Retina (tissue), 1 donor: ENCODE data around the gene ANK3.
A peak's percentile ranks its signal among the peaks of the same experiment; 100 is the strongest.

ENCODE experiments used
- DNase-seq: peaks from one replicate; pipeline ENCODE4 v3.0.0-alpha.2; 2016

ANK3 gene

DNA sequence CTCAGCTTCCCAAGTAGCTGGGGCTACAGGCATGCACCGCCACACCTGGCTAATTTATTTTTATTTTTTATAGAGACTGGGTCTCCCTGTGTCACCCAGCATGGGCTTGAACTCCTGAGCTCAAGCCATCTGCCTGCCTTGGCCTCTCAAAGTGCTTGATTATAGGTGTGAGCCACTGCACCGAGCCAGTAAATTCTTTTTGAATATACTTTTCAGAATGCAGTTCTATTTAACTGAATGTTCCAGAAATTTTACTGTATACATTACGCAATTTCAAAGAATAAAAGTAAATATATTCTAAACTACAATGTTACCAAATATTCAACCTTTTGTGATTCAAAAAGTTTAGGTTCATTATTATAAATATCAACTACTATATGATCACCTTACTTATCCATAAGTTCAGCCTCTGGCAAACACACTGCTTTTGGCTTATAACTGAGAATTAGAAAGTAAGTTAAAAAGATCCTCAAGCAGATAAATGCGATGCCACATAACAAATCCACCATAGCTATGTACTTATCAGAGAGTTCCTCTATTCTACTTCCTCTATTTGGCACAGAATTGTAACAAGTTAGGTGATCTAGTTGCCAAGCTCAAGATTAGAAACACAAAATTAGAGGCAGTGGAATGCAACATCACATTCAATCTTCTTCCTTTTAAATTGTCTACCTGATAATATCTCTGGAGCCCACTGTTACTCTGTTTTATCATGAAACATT, 118.2 kb downstream of the ANK3 start:
- no peak for DNase-seq

DNA sequence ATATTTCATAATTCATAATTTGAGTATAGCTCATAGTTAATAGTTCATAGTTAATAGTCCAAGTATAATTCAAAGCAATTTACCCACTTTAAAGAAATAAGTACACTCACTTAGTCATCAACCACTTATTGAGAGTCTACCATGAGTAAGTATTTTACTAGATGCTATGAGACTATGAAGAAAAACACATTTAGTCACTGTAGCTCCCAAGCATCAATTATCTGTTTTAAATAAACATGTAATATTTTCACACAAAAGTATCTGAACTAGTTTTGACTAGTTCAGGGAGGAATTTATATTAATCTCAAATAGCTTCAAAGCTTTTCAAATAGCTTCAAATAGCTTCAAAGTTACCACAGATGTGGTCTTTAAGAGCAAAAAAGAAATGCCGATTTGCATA, 119.2 kb downstream of the ANK3 start:
- DNase-seq: no peak

DNA sequence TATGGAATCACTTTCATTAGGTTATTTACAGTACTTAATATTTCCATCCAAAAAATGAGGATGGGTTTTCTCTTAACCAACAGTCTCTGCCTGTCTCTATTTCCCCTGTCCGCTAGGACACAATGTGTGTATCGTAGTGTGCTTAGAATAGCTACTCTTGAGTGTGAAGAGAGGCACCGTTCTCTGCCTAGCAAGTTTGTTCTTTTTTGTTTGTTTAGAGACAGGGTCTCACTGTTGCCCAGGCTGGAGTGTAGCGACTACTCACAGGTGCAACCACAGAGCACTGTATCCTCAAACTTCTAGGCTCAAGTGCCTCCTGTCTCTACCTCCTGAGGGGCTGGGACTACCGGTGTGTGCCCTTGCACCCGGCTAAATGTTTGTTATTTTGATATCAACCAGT, 121.9 kb downstream of the ANK3 start:
- no peak for DNase-seq

DNA sequence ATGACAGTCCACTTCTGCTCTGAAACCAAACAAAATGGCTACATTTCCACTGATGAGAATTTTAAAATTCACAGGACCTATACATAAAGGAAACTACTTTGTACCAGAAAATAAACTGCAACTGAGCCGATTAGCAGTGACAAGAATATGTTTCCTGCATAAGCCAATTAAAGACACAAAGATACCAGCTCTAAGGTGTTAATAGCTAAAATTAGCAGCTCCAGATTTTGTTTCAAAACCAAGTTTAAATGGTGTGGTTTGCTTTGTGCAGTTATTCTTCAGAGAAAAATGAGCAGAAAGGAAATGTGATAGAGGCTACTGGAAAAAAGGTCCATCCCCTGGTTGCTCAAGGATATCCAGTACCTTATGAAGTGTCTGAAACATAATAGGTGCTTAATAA, 123.2 kb downstream of the ANK3 start:
- DNase-seq: no peak

DNA sequence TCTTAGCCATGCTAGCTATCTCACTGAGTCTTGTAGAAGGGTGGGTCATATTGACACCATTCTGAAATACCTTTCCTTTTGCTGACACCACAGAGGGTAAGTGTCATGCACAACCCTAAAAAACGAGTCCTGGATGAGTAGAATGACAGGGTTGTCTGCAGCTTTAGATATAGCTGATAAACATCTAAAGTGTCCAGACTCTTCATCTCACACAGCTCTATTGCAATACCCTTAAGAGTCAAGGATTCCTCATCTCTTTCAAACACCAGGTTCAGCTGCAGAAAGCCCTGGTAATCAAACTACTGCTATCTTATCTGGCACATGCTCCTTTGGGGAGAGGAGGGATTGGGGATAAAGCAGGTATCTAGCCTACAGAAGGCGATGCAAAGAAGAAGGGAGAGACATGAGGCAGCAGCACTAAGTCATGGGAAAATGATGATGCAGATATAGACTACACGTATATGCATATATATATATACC, 127.0 kb downstream of the ANK3 start:
- no peak for DNase-seq

DNA sequence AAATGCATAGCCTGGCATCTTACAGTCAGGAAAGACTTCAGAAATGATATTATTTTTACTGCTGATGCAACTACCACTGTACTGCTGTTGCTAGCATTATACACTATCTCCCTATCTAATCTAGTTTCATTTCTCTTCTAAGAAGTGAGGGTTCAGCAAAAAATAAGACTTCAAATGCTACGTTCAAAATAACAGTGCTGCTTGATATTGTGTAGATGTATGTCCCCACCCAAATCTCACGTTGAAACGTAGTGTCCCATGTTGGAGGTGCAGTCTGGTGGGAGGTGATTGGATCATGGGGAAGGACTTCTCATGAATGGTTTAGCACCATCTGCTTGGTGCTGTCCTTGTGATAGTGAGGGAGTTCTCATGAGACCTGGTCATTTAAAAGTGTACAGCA, 129.4 kb downstream of the ANK3 start:
- DNase-seq: no peak

DNA sequence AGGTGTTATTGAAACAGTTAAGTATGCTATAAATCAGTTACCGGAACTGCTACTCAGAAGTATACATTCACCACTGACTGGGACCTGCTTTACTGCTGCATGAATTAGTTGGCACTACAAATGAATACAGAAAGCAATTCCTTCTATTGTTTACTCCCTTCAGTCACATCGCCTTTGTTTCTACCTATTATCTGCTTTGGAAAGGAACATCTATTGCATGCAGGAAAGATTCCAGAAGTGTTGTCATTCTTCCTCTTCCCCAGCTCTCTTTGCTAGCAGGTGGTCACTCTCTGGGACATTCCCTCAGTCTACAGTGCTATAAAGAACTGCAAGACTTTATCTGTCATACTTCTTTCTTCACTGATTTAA, 131.3 kb downstream of the ANK3 start:
- no peak for DNase-seq

DNA sequence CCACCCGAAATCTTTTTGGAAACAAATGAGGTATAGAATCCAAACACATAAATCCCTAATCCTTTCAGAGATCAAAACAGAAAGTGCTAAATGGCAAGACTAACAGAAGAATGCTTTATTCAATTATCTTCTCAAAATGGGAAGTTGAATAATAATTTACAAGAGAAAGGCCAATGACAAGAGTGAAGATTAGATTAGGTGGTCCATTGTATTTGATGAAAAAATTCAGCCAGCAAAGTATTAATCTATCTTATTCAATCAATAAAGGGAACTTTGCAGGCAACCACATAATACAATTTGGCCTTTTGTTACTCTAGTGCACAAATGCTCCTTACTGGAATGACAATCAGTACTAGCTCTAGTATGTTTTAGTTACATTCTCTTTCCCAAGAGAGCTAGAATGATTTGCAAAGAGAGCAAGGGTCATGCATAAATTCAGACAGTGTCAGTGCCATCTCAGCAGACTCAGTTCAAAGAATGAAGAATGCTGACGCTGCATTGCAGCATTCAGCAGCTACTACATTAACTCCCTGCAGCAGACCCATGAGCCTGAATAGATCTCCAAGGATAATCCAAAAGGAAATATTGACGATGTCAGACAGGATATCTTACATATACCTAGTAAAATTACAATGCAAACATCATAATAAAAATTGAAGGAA, 131.8 kb downstream of the ANK3 start:
- no peak for DNase-seq

DNA sequence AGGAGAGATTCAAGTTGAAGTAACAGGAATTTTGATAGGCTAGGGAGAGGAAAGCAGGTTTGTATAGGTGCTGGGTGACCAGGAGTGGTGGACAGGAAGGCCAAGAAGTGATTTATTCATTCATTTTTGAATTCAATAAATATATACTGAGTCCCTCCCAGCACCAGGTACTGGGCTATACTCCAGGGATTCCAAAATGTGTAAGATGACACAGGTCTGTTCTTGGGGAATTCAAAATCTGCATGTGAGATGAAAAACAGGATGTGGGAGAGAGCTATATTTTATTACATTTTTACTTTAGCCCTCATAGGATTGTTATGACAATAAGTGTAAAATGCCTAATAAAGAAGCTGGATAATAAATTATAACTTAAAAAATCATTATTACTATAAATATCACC, 134.9 kb downstream of the ANK3 start:
- no peak for DNase-seq

DNA sequence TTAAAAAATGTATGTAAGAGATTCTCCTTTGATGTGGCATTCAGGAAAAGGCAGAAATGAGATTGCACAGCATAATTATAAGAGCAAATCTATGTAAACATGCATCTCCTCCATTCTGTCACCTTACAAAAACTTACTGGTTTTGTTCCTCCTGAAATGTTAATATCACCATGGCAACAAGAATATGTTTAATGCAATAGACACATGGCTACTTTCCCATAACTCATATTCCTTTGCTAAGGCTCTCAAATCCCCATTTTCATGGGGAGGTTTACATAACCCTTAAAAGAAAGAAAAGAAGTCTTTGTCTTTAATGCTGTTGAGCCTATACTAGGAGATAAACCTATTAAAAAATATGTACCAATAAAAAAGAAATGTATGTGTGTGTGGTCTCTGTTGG, 136.2 kb downstream of the ANK3 start:
- DNase-seq: no peak

DNA sequence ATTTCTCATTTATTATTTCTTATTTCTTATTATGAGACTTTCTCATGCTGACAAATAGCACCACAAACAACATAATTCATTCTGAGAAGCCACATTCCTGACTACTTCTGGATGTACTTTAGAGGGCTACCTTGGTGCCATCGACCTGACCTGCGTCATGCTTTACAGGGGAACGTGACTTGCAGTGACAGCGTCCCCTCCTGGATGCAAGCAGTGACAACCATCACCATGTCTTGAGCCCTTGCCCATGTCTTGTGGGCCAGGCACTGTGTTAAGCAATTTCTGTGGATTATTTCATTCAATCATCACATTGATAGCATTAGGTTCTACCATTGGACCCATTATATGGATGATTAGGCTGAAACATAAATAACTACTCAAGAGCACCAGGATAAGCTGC, 137.0 kb downstream of the ANK3 start:
- no peak for DNase-seq

DNA sequence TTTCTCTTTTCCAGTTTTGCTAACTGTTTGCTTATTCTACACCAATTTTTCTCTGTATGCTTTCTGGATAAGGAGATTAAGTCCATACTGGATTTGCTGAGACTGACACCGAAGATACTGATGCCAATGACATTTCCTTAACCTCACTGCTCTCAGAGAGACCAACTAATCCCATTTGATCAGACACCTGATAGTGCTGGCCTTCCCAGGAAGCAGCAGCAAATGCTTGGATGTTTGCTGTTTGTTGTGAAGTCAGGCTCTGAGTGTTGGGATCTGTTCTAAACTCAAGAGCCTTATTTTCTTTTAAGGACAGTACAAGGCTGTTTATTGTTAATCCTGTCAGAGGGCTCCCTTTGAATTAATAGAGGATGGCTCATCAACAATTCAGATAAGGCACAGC, 143.3 kb downstream of the ANK3 start:
- no peak for DNase-seq

DNA sequence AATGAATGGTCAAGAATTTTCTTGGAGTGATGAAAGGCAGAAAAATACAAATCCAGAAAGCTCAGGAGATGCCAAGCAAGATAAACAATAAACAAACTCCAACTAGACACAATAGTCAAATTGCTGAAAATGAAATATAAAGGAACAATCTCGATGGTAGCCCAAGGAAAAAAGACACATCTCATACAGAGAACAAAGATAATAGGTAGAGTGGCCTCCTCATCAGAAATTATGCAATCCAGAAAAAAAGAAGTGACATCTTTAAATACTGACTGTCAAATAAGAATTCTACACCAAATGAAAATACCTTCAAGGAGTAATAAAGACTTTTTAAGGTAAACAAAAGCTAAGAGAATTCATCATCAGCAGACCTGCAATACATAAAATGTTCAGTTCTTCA, 150.4 kb downstream of the ANK3 start:
- DNase-seq: no peak

DNA sequence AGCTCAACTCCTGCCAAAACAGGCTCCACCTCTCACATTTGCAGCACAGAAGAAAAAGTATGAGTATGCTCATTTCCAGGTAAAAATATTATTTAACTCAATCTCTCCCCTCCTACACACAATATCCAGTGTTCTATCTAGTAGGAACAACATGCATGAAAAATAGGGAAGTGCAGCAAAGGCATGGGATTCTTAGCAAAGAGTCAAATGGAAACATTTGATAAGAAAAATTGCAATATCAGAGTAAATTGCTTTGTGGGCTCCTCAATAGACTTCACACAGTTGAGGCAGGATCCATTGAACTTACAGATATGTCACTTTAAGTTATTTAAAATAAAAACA, 150.9 kb downstream of the ANK3 start:
- no peak for DNase-seq

DNA sequence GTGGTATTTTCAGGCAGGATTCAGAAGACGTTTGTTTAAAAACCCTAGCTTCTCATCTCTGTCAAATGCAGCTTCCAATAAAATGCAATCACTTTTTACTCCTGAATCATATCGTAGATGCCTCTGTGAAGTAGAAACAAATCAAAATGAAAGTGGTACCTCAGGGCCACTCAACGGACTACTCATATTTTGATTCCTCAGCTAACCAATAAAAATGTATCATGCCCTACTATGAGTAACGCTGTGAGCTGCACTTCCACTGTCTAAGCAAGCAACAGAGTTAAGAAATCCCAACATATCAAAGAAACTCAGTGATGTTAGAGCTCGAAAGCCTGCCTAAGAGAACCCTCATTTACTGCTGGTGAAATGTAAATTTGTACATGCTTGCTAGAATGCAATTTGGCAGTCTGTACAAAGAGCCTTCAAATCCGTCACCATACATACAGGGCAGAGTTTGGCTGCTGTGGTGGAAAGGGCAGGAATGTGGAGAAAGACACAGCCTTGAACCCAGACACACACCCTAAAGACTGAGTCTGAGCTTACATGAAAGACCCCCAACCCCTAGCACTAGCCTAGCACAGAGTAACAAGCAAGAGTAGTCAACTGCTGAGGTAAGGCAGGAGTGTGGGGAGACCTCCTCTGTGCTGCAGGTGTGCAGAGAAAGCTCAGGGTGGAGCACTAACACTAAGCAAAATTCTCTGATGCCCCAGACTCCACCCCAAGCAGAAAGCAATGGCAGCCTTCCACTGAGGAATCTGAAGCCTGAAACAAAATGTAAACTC, 151.5 kb downstream of the ANK3 start:
- DNase-seq: no peak

DNA sequence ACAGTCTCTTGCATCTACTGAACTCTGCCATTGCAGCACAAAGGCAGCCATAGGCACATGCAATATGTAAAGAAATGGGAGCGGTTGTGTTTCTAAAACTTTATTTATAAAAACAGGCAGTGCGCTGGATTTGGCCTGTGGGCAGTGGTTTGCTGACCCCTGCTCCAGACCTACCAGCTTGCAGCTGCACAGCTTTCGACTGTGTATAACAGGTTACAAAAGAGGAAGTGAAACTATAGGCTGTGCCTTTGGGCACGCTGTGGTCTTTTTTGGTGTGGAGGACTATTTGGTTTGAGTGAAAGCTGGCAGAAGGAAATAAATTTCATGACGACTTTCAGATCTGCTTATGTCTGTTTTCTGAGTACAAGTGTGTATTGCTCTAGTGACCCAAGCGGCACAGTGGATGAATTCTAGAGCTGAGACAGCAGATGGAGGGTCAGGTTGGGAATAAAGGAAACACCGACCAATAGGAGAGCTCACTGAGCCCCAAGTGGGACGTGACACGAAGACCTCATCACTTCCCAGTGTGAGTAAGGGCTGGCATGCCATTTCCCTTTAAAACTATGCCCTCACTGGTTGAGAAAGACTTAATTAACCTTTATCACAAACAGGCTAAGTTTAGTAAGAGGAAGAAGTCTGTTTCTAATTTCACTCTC, 152.7 kb downstream of the ANK3 start:
- DNase-seq: no peak

DNA sequence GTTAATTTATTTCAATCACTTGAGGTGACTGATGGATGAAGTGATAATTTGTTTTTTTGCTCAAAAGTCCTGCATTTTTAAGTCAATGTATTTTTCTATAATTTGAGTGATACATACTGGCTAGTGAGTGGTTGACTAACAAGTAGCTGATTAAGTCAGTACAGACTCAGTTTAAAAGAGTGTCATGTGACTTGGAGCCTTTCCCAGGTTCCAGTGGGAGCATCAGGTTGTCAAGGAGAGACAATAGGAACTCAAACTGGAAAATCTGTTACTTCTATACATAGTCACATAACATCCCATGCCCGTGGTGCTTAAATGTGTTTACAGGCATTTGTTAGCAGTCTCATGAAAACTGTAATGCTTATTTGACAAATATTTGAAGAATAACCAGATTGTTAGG, 154.7 kb downstream of the ANK3 start:
- DNase-seq: no peak

DNA sequence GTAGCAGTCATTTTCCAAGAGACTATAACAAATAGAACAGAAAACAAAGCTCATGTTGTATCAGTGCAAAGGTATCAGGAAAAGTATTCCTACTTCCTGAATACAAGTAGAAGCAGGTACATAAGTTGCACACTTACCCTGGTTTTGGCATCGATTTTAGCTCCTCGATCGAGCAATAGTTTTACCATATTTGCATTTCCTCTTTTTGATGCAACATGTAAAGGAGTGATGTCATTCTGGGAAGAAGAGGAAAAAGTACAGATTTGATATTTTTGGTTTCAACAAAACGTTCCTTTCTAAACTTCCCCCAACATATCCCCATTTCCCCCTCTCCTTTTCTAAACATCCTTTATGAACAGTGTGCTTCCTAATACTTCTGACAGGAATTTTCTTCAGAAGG, 155.1 kb downstream of the ANK3 start:
- no peak for DNase-seq

DNA sequence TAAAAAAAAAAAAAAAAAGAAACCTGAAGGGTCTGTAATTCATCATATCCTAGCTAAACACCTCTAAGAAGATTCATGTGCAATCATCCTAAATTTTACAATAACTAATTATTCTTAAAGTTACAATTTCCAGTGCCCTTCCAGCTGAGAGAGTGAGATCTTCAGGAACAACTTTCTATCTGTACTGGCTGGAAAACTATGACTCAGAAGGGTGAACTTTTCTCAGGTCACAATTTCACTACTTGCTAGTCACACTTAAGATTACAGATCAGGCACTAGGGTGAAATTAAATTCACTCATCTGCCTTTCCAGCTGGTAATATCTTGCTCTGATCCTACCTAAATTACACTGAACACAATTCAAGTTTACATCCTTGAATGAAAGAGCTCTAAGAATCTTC, 158.8 kb downstream of the ANK3 start:
- no peak for DNase-seq

DNA sequence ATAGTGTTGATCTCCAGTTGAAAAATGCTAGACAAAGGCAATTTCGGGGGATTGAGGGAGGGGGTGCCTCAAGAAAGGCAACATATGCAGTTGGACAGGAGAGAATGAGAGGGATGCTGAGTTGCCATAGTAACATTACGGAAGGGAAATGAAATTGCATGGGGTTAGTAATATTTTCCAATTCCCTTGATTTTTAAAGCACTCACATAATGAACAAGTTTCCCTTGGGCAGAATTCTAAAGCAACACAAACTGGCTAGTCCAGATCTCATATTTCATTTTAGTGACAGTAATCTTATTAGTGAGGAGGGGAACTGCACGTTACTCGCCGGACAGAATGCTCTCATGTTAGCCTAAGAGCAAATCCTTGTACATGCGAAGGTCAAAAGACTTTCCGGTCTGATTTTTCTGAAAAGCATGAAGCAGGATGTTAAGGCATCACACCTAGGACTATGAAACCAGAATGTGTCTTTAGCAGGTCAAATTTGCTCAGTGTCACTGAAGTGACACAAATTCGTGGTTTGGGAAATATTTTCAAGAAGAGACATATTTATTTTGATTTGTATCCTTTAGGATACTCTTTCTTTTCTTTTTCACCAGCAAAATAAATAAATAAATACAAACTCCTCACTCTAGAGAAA, 165.5 kb downstream of the ANK3 start:
- peak; percentile 32 for DNase-seq

DNA sequence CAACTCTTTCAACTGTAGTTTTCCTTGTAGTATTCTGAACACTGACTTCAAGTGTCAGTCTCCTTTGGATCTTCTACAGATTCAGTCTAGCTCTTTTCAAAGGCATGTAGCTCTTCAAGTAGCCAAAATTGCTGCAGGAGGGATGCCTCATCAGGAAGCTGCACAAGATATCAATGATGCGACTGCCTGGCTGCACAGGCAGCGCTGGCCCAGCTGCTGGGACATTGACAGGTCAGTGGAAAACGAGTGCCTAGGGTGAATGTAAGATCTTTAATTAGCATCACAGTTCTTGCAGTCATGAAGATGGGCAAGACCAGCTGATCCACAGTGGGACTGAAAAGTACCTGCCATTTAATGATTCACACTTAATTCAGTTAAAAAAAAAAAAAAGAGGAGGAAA, 167.6 kb downstream of the ANK3 start:
- no peak for DNase-seq

DNA sequence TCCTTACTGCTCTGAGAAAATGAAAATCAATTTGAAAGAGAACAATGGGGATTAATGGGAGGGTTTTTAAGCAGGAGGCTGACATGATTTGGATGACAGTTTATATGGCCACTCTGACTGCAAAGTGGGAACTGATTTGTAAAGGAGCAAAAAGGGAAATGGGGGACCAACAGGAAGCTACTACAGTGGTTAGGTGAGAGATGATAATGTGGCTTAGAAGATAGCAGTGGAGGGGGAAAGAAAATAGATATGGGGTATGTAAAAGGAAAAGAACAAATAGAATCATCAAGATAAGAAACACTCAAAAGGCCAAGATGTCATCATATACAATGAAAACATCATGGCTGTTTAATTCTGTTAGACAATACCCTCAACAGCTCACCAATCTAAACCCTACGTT, 177.5 kb downstream of the ANK3 start:
- DNase-seq: no peak

DNA sequence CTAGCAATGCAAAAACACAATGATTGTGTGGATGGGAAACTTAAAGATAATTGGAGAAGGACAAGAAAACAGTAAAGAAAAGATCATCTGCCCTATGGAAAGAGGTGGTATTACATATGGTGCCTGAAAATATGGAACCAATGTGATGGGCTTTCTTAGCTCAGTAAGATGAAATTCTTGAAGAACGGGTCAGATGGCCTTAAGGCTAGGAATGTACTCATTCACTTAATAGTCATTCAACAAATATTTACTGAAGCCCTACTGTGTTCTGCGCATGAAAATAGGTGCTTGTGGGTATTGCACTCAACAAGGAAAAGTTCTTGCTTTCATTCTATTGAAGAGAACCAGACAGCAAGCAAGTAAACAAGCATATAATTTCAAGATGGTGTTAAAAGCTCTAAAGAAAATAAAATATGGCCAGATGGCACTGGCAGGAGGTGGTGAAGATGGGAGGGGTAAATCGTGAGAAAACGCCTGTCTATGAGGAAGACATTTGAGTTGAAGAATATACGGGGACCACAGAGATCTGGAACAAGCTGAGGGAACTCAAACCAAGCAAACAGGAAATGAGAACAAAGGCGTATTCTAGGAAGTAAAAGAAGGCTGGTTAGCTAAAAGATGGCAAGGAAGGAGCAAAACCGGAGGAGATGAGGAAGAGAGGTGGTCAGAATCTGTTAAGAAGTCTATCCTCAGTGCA, 179.7 kb downstream of the ANK3 start:
- no peak for DNase-seq
